DOHH2 (cell line): ENCODE results near the gene PSAP.

Experiments used
- H3F3A ChIP-seq: fragments of 200-600 bp; sonication (generic), shearing (Covaris generic); 2 replicates; pipeline ENCODE4 v1.6.0; 2016; ENCODE audit warnings: antibody characterized with exemption, mild to moderate bottlenecking; ENCODE audit not compliant: control insufficient read depth, insufficient read depth
- H3K27ac ChIP-seq: fragments of 200-600 bp; sonication (generic); 2 replicates; pipeline ENCODE4 v1.5.1; 2014; ENCODE audit warnings: low read depth, mild to moderate bottlenecking, low read length, moderate library complexity
- H3K27me3 ChIP-seq: fragments of 200-600 bp; sonication (generic); 2 replicates; pipeline ENCODE4 v1.6.1; 2014; ENCODE audit warnings: mild to moderate bottlenecking, low read length, mixed read lengths; ENCODE audit not compliant: control insufficient read depth
- H3K36me3 ChIP-seq: fragments of 200-600 bp; sonication (generic); 2 replicates; pipeline ENCODE4 v1.6.1; 2014; ENCODE audit warnings: mild to moderate bottlenecking, low read length, moderate library complexity, mixed read lengths; ENCODE audit not compliant: control insufficient read depth
- H3K4me1 ChIP-seq: fragments of 200-600 bp; sonication (generic); 2 replicates; pipeline ENCODE4 v1.6.1; 2014; ENCODE audit warnings: mild to moderate bottlenecking, low read length, mixed read lengths; ENCODE audit not compliant: control insufficient read depth
- H3K4me2 ChIP-seq: fragments of 200-600 bp; sonication (generic); 2 replicates; pipeline ENCODE4 v1.6.0; 2014; ENCODE audit warnings: mild to moderate bottlenecking, low read length, moderate library complexity
- H3K4me3 ChIP-seq: fragments of 200-600 bp; sonication (generic); 2 replicates; pipeline ENCODE4 v1.5.1; 2014; ENCODE audit warnings: mild to moderate bottlenecking, low read length, mixed read lengths
- H3K79me2 ChIP-seq: fragments of 200-600 bp; sonication (generic); 2 replicates; pipeline ENCODE4 v1.6.1; 2014; ENCODE audit warnings: mild to moderate bottlenecking, low read length, mixed read lengths; ENCODE audit not compliant: control insufficient read depth
- H3K9me2 ChIP-seq: fragments of 200-600 bp; sonication (generic); replicated peaks from 2 replicates; pipeline ENCODE4 v1.6.1; 2014; ENCODE audit warnings: mild to moderate bottlenecking, low read length, mixed read lengths; ENCODE audit not compliant: control insufficient read depth
- H3K9me3 ChIP-seq: fragments of 200-600 bp; sonication (generic); 2 replicates; pipeline ENCODE4 v1.6.1; 2014; ENCODE audit warnings: antibody characterized with exemption, low read length, mixed read lengths; ENCODE audit not compliant: control insufficient read depth, insufficient read depth
- H4K20me1 ChIP-seq: fragments of 200-600 bp; sonication (generic); 2 replicates; pipeline ENCODE4 v1.6.0; 2014; ENCODE audit warnings: low read depth, mild to moderate bottlenecking, antibody characterized with exemption, low read length, moderate library complexity; ENCODE audit not compliant: control insufficient read depth, insufficient read depth
- CTCF ChIP-seq: fragments of 200-600 bp; sonication (generic); IDR thresholded peaks from one replicate; pipeline ENCODE4 v1.5.1; 2014; ENCODE audit warnings: antibody characterized with exemption, mild to moderate bottlenecking, low read depth, low read length; ENCODE audit not compliant: poor library complexity, severe bottlenecking
- EZH2phosphoT487 ChIP-seq: fragments of 200-600 bp; sonication (generic); IDR thresholded peaks from 2 replicates; pipeline ENCODE4 v1.6.1; 2017; ENCODE audit warnings: borderline replicate concordance, mild to moderate bottlenecking, antibody characterized with exemption, low read length, moderate library complexity, mixed read lengths

The PSAP gene

DNA sequence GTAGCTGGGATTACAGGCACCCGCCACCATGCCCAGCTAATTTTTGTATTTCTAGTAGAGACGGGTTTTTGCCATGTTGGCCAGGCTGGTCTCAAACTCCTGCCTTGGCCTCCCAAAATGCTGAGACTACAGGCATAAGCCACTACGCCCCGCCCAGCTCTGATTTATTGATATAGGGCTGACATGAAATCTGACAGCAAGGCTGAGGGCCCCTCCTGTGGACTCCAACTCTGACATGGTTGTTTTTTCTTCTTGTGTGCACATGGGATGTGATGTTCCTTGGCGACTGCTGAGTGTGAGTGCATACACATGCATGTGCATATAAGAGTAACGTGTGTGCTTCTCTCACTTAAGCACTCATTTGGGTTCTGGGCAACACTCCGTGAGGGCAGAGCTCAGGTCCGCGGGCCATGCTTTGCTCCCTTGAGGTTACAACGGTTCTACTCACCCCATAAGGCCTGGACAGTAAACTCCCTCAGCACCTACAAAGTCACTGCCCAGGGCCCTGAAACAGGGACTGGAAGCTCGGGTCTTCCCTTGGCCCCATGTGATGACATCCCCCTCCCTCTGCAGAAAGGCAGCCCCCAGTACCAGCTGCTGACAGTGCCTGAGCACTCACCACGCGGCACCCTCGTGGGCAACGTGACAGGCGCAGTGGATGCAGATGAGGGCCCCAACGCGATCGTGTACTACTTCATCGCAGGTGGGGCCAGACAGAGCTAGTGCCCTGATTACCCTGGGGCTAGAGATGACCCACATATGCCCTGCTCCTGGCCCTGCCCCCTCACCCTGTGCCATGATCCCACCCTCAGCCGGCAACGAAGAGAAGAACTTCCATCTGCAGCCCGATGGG, 44.1 kb downstream of the PSAP start:
- H3K4me1 ChIP-seq = peaks cover under 1% of the 10 kb centered on the region; the same call in 1 of the 2 replicates
- H3K36me3 ChIP-seq = no peaks in the 10 kb centered on the region
- H3K9me2 ChIP-seq = no peaks in the 10 kb centered on the region
- no peak for TF ChIP-seq CTCF
- TF ChIP-seq EZH2phosphoT487 = no peak
- H3K27ac ChIP-seq = no peak overlapping the region
- H3K79me2 ChIP-seq = no peaks in the 10 kb centered on the region
- no peak overlapping the region for H3K4me3 ChIP-seq
- no peaks in the 10 kb centered on the region for H3K9me3 ChIP-seq
- H3F3A ChIP-seq = no peaks in the 10 kb centered on the region
- no peaks in the 10 kb centered on the region for H4K20me1 ChIP-seq
- no peaks in the 10 kb centered on the region for H3K27me3 ChIP-seq
- H3K4me2 ChIP-seq = no peak overlapping the region

GRCh38 chr10:71805776-71806703, 45.0 kb downstream of the PSAP start:
- H3K27me3 ChIP-seq = no peaks in the 10 kb centered on the region
- peaks cover 8% of the 10 kb centered on the region for H3K4me1 ChIP-seq
- no peaks in the 10 kb centered on the region for H3K9me2 ChIP-seq
- H3K9me3 ChIP-seq = no peaks in the 10 kb centered on the region
- H3F3A ChIP-seq = no peaks in the 10 kb centered on the region
- no peaks in the 10 kb centered on the region for H3K36me3 ChIP-seq
- no peak overlapping the region for H3K27ac ChIP-seq
- H3K79me2 ChIP-seq = no peaks in the 10 kb centered on the region
- no peak overlapping the region for H3K4me2 ChIP-seq
- no peaks in the 10 kb centered on the region for H4K20me1 ChIP-seq
- H3K4me3 ChIP-seq = no peak overlapping the region
- TF ChIP-seq EZH2phosphoT487 (no peak), CTCF (no peak)

DNA sequence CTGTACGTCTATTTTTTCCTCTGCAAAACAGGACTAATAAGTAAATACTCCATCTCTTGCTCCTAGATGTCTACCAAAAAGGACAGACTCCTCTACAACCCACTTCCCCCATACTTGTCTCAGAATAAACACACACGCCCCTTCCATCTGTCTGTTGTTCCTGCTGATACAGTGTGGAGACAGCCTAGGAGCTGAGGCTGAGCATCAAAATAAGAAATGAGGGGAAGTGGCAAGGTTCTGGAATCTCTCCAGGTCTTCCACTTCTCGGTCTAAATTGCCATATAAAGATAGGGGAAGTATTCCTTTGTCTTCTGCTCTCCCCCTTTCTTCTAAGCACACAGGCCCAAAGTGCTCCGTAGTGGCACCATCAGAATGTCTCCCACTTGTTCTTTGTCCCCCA, 47.0 kb downstream of the PSAP start:
- H3K4me2 ChIP-seq = no peak overlapping the region
- no peaks in the 10 kb centered on the region for H3K27me3 ChIP-seq
- no peaks in the 10 kb centered on the region for H3K79me2 ChIP-seq
- H3K36me3 ChIP-seq = no peaks in the 10 kb centered on the region
- H3K9me3 ChIP-seq = no peaks in the 10 kb centered on the region
- H3F3A ChIP-seq = no peaks in the 10 kb centered on the region
- no peak overlapping the region for H3K27ac ChIP-seq
- no peaks in the 10 kb centered on the region for H3K9me2 ChIP-seq
- no peaks in the 10 kb centered on the region for H4K20me1 ChIP-seq
- no peak overlapping the region for H3K4me3 ChIP-seq
- no peak for TF ChIP-seq CTCF
- peaks cover 8% of the 10 kb centered on the region for H3K4me1 ChIP-seq
